ENCODE data around the gene OR6X1. TPM values are rescaled to one million over a fixed set of nuclear protein-coding genes. Genes with fewer than 3 reads are reported as not detected.

The OR6X1 gene
- total RNA-seq, 2 experiments from 2014 or later: not detected

GRCh38 chr11:123783536-123783935 is 29.2 kb upstream of the OR6X1 start:
- H3K79me2 ChIP-seq (ENCODE audit: insufficient read depth, low read depth, low read length): no peaks in the 10 kb centered on the region
- no peak overlapping the region for H3K27ac ChIP-seq (ENCODE audit: low read depth, low read length, poor library complexity, severe bottlenecking)
- H4K20me1 ChIP-seq (ENCODE audit: insufficient read depth, low read length): no peaks in the 10 kb centered on the region
- POLR2A ChIA-PET: interaction anchor here (0.9 to 1.3 kb wide), 2 partner anchors 18 to 40 kb away, joined by 3 to 4 read pairs; no protein-coding TSS in a partner anchor
- H2AFZ ChIP-seq (ENCODE audit: low read length): no peak overlapping the region
- BruUV-seq (replicated peaks): no TSS peak
- CTCF ChIA-PET (ENCODE audit: unreplicated experiment): no interaction called here
- H3K9me2 ChIP-seq (ENCODE audit: insufficient read depth, low read length): no peaks in the 10 kb centered on the region
- H3K36me3 ChIP-seq (ENCODE audit: insufficient read depth, low read length): no peaks in the 10 kb centered on the region
- no peaks in the 10 kb centered on the region for H3K9me3 ChIP-seq (ENCODE audit: low read length)
- H3K4me3 ChIP-seq (ENCODE audit: low read depth, low read length, poor library complexity, severe bottlenecking): no peak overlapping the region
- intact Hi-C loops (cut with micrococcal nuclease; ENCODE audit: unreplicated experiment): no loop called here
- no peak for TF ChIP-seq CTCF (conservative IDR thresholded peaks at IDR 0.05; ENCODE audit: low read length)
- no peak for DNase-seq (ENCODE audit: low spot score)
- H3K4me2 ChIP-seq (ENCODE audit: low read length): no peak overlapping the region
- H3K4me1 ChIP-seq (ENCODE audit: insufficient read depth, low read length, poor library complexity, severe bottlenecking): no peaks in the 10 kb centered on the region

- Histone ChIP-seq H3K9me3 (ENCODE audit: low read length) (no peaks in the 10 kb centered on the region), H2AFZ (ENCODE audit: low read length) (no peak overlapping the region), H3K4me3 (ENCODE audit: low read depth, low read length, poor library complexity, severe bottlenecking) (no peak overlapping the region), H3K27ac (ENCODE audit: low read depth, low read length, poor library complexity, severe bottlenecking) (no peak overlapping the region), H3K4me1 (ENCODE audit: insufficient read depth, low read length, poor library complexity, severe bottlenecking) (no peaks in the 10 kb centered on the region), H4K20me1 (ENCODE audit: insufficient read depth, low read length) (no peaks in the 10 kb centered on the region), H3K36me3 (ENCODE audit: insufficient read depth, low read length) (no peaks in the 10 kb centered on the region), H3K9me2 (ENCODE audit: insufficient read depth, low read length) (0 out of 2 replicates have a peak, but pooled peaks cover 3% of the 10 kb centered on the region), H3K79me2 (ENCODE audit: insufficient read depth, low read depth, low read length) (no peaks in the 10 kb centered on the region), H3K4me2 (ENCODE audit: low read length) (no peak overlapping the region)
- no peak for DNase-seq (ENCODE audit: low spot score)
- no TSS peak for BruUV-seq (replicated peaks)
- ChIA-PET CTCF (ENCODE audit: unreplicated experiment) (no interaction called here), POLR2A (no interaction called here)
- TF ChIP-seq CTCF (conservative IDR thresholded peaks at IDR 0.05; ENCODE audit: low read length) (no peak), EZH2phosphoT487 (IDR thresholded peaks at IDR 0.05; ENCODE audit: borderline replicate concordance, low read depth, low read length) (no peak)
- intact Hi-C loops (cut with micrococcal nuclease; ENCODE audit: unreplicated experiment): no loop called here
Measured at GRCh38 chr11:123778511-123778910, 24.2 kb upstream of the OR6X1 start.

- CTCF ChIA-PET (ENCODE audit: unreplicated experiment): no interaction called here
- POLR2A ChIA-PET: no interaction called here
- Histone ChIP-seq H3K4me3 (ENCODE audit: low read depth, low read length, poor library complexity, severe bottlenecking) (no peak overlapping the region), H3K9me2 (ENCODE audit: insufficient read depth, low read length) (0 out of 2 replicates have a peak, but pooled peaks cover 3% of the 10 kb centered on the region), H3K79me2 (ENCODE audit: insufficient read depth, low read depth, low read length) (no peaks in the 10 kb centered on the region), H2AFZ (ENCODE audit: low read length) (no peak overlapping the region), H3K4me1 (ENCODE audit: insufficient read depth, low read length, poor library complexity, severe bottlenecking) (no peaks in the 10 kb centered on the region), H3K9me3 (ENCODE audit: low read length) (no peaks in the 10 kb centered on the region), H3K27ac (ENCODE audit: low read depth, low read length, poor library complexity, severe bottlenecking) (no peak overlapping the region), H3K4me2 (ENCODE audit: low read length) (no peak overlapping the region), H3K36me3 (ENCODE audit: insufficient read depth, low read length) (no peaks in the 10 kb centered on the region), H4K20me1 (ENCODE audit: insufficient read depth, low read length) (no peaks in the 10 kb centered on the region)
- intact Hi-C loops (cut with micrococcal nuclease; ENCODE audit: unreplicated experiment): no loop called here
- DNase-seq (ENCODE audit: low spot score): no peak
- no TSS peak for BruUV-seq (replicated peaks)
- TF ChIP-seq CTCF (conservative IDR thresholded peaks at IDR 0.05; ENCODE audit: low read length) (no peak), EZH2phosphoT487 (IDR thresholded peaks at IDR 0.05; ENCODE audit: borderline replicate concordance, low read depth, low read length) (no peak)
Measured at GRCh38 chr11:123775715-123776549, 21.6 kb upstream of the OR6X1 start.
